T-cell (primary cell): Measurements from ENCODE around the gene ALDOB. TPM values are rescaled to one million over a fixed set of nuclear protein-coding genes. Genes with fewer than 3 reads are reported as not detected.

Experiments
- ATAC-seq, 4 experiments: fragments of 200-7000 bp in 3 of 4; fragments of 150-1000 bp in 1 of 4; cut with Tn5 transposase; replicated peaks in 1 of 4; 1 replicate in 3 of 4; 2 replicates in 1 of 4; pipeline ENCODE4 v1.10.0; 2021; ENCODE audit warnings: moderate library complexity in 3 of 4, mild to moderate bottlenecking in 2 of 4, moderate number of reproducible peaks in 1 of 4
- CTCF ChIA-PET, 2 donors: fragments of 300-600 bp; sonication (Branson Sonifier 250); formaldehyde crosslinking; loops; one replicate each; lab custom pipeline; 2022; ENCODE audit warnings: antibody characterized with exemption in 2 of 2; lab: Charles Lee
- POLR2A ChIA-PET, 2 donors: fragments of 300-600 bp; sonication (Branson Sonifier 250); formaldehyde crosslinking; loops; one replicate each; lab custom pipeline; 2022; ENCODE audit warnings: antibody characterized with exemption in 2 of 2; lab: Charles Lee
- DNase-seq, 35 experiments: peaks; one replicate each; pipeline versions ENCODE4 v3.0.0 to v3.0.0-alpha.2; 2013 to 2023
- H3K27ac ChIP-seq: one replicate; pipeline ENCODE4 v1.5.1; 2013; ENCODE audit warnings: low read length
- H3K27me3 ChIP-seq, 2 experiments: replicated peaks in 1 of 2; 1 replicate in 1 of 2; 2 replicates in 1 of 2; pipeline versions ENCODE4 v1.6.1 to v1.7.0; 2013; ENCODE audit warnings: low read length in 1 of 2, mixed read lengths in 1 of 2; ENCODE audit not compliant: control insufficient read depth in 2 of 2, insufficient read depth in 2 of 2; ENCODE audit errors: extremely low read depth in 1 of 2
- H3K36me3 ChIP-seq, 2 donors: 1 replicate in 1 of 2; 2 replicates in 1 of 2; pipeline versions ENCODE4 v1.6.1 to v1.7.0; 2013; ENCODE audit warnings: low read length in 1 of 2; ENCODE audit not compliant: control insufficient read depth in 2 of 2, insufficient read depth in 1 of 2; ENCODE audit errors: extremely low read depth in 1 of 2
- H3K4me1 ChIP-seq, 2 experiments: 1 replicate in 1 of 2; 2 replicates in 1 of 2; pipeline versions ENCODE4 v1.6.1 to v1.7.0; 2013; ENCODE audit warnings: low read length in 2 of 2, mixed read lengths in 1 of 2; ENCODE audit not compliant: insufficient read depth in 2 of 2, control insufficient read depth in 1 of 2; ENCODE audit errors: extremely low read depth in 1 of 2
- H3K4me3 ChIP-seq, 2 donors: 1 replicate in 1 of 2; 2 replicates in 1 of 2; pipeline versions ENCODE4 v1.5.1 to v1.7.0; 2013; ENCODE audit warnings: mild to moderate bottlenecking in 2 of 2, low read length in 1 of 2, moderate library complexity in 1 of 2; ENCODE audit not compliant: control insufficient read depth in 1 of 2; ENCODE audit errors: extremely low read depth in 1 of 2
- H3K9me3 ChIP-seq: 2 replicates; pipeline ENCODE4 v1.7.0; 2013
- H3K27ac Mint-ChIP-seq, 2 donors: one replicate each; pipeline ENCODE4 v1.8.0; 2020 to 2021; ENCODE audit warnings: mild to moderate bottlenecking in 2 of 2, mixed read lengths in 2 of 2
- H3K27me3 Mint-ChIP-seq, 2 donors: one replicate each; pipeline ENCODE4 v1.8.0; 2021 to 2022; ENCODE audit warnings: mixed read lengths in 2 of 2
- H3K36me3 Mint-ChIP-seq: one replicate; pipeline ENCODE4 v1.8.0; 2021; ENCODE audit warnings: mixed read lengths
- H3K4me1 Mint-ChIP-seq, 3 donors: one replicate each; pipeline ENCODE4 v1.8.0; 2020 to 2022; ENCODE audit warnings: mixed read lengths in 3 of 3, mild to moderate bottlenecking in 1 of 3
- H3K4me3 Mint-ChIP-seq, 3 donors: one replicate each; pipeline ENCODE4 v1.8.0; 2020 to 2022; ENCODE audit warnings: mild to moderate bottlenecking in 3 of 3, mixed read lengths in 3 of 3, moderate library complexity in 3 of 3
- H3K9me3 Mint-ChIP-seq, 3 donors: one replicate each; pipeline ENCODE4 v1.8.0; 2020 to 2022; ENCODE audit warnings: mixed read lengths in 3 of 3
- WGBS: methylation state at CpG from one replicate; pipeline ENCODE4 v1.1.5; 2013; ENCODE audit warnings: missing lambda C conversion rate; ENCODE audit not compliant: insufficient coverage; 5-methylcytosine and 5-hydroxymethylcytosine counted together
- total RNA-seq, 35 experiments: library from RNA in 6 of 35; stranded (reverse) in 6 of 35; fragments of 120-200 nt in 1 of 35; gene quantifications; one replicate each; pipeline versions ENCODE4 v1.2.1 to v1.2.4 and lab custom pipeline; 2013 to 2026

Gene ALDOB
- total RNA-seq, 5 donors from 2014 or later (not counting 1 experiment from before 2014, with no cell fraction given) = 1.3 to 2.1 (median 1.6) TPM; not detected in 2

- ATAC-seq (no peak), DNase-seq (no peak)
- Mint-ChIP-seq H3K36me3 (peaks cover 13% of the 10 kb centered on the region), H3K9me3 (peaks cover 6 to 20% (median 12%) of the 10 kb centered on the region in 3 donors), H3K4me3 (no peak overlapping the region), H3K27ac (no peak overlapping the region), H3K27me3 (peaks cover 4 to 11% of the 10 kb centered on the region in 2 donors), H3K4me1 (no peaks in the 10 kb centered on the region)
- Histone ChIP-seq H3K27me3 (no peaks in the 10 kb centered on the region), H3K4me1 (no peaks in the 10 kb centered on the region), H3K36me3 (no peaks in the 10 kb centered on the region), H3K9me3 (peaks cover 4% of the 10 kb centered on the region), H3K27ac (no peak overlapping the region), H3K4me3 (no peak overlapping the region)
- WGBS = 92% methylated on average over 1 of the region's 2 CpGs
- ChIA-PET CTCF (no interaction called here), POLR2A (no interaction called here)
These were observed 53.7 kb downstream of the ALDOB start for GRCh38 chr9:101381833-101382342.

GRCh38 chr9:101381118-101381517 lies 54.5 kb downstream of the ALDOB start:
- H3K4me3 Mint-ChIP-seq = no peak overlapping the region
- ChIA-PET CTCF (no interaction called here), POLR2A (interaction anchor here in 1 of 2 donors (0.5 kb wide), 1 partner anchor 207 kb away, joined by 4 read pairs; no protein-coding TSS in a partner anchor)
- H3K27ac Mint-ChIP-seq = no peak overlapping the region
- Histone ChIP-seq H3K4me1 (no peaks in the 10 kb centered on the region), H3K27me3 (peaks cover 0 to 4% of the 10 kb centered on the region in 2 experiments), H3K4me3 (no peak overlapping the region), H3K36me3 (no peaks in the 10 kb centered on the region), H3K9me3 (peaks cover 4% of the 10 kb centered on the region), H3K27ac (no peak overlapping the region)
- no peak for DNase-seq
- H3K36me3 Mint-ChIP-seq = peaks cover 14% of the 10 kb centered on the region
- no CpG with 5 or more reads among the region's 3 CpGs for whole genome bisulfite sequencing
- no peak for ATAC-seq
- no peaks in the 10 kb centered on the region for H3K4me1 Mint-ChIP-seq
- peaks cover 6 to 18% of the 10 kb centered on the region in 2 donors for H3K27me3 Mint-ChIP-seq
- peaks cover 6 to 20% (median 12%) of the 10 kb centered on the region in 3 donors for H3K9me3 Mint-ChIP-seq

GRCh38 chr9:101380295-101380694 lies 55.3 kb downstream of the ALDOB start:
- Mint-ChIP-seq H3K27ac (no peak overlapping the region), H3K36me3 (peaks cover 10% of the 10 kb centered on the region), H3K4me3 (no peak overlapping the region), H3K27me3 (peaks cover 10 to 21% of the 10 kb centered on the region in 2 donors), H3K4me1 (no peaks in the 10 kb centered on the region), H3K9me3 (peaks cover 6 to 16% (median 9%) of the 10 kb centered on the region in 3 donors)
- ChIA-PET CTCF (no interaction called here), POLR2A (no interaction called here)
- H3K9me3 ChIP-seq = peaks cover 4% of the 10 kb centered on the region
- DNase-seq (no peak), ATAC-seq (no peak)
- no peak overlapping the region for H3K4me3 ChIP-seq
- H3K4me1 ChIP-seq = no peaks in the 10 kb centered on the region
- H3K27ac ChIP-seq = no peak overlapping the region
- H3K27me3 ChIP-seq = peaks cover 0 to 4% of the 10 kb centered on the region in 2 experiments
- H3K36me3 ChIP-seq = no peaks in the 10 kb centered on the region

DNA sequence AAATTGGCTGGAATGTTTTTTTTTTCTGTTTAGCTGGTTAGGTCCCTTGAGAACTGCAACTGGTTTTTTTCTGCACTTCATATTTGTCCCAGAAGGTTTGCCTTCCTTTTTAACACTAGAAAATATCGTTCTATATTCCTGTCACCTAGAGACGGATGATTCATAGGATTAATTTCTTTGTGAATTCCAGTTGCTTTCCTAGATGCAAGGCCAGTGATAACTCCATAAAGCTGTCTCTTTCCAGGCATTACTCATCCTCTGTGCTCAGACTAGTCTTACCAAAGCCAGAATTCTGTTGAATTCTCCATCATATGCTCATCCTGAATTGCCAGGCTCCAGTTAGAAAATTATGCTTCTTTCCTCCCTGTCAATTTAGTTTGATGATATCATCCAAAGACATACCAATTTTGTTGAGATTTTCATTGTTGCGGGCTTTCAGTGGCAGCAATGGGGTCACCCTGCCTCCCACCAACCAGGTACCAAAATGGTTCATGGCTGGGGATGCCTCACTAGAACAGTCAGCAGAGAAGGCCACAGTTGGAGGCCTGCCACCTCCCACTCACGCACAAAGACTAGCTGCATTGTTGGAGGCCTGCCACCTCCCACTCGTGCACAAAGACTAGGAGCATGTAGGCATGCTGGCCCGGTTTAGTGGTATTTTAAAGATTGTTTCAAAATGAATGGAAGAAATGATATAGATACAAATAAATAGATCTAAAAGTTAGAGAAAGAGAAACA lies 59.3 kb downstream of the ALDOB start:
- peaks cover 17 to 26% of the 10 kb centered on the region in 2 donors for H3K27me3 Mint-ChIP-seq
- Histone ChIP-seq H3K27me3 (peaks cover 3 to 4% of the 10 kb centered on the region in 2 experiments), H3K27ac (no peak overlapping the region), H3K4me3 (no peak overlapping the region), H3K9me3 (no peaks in the 10 kb centered on the region), H3K36me3 (no peaks in the 10 kb centered on the region), H3K4me1 (no peaks in the 10 kb centered on the region)
- H3K4me3 Mint-ChIP-seq = no peak overlapping the region
- POLR2A ChIA-PET = interaction anchor here in 1 of 2 donors (0.7 kb wide), 1 partner anchor 31 kb away, joined by 3 read pairs; no protein-coding TSS in a partner anchor
- no peak for ATAC-seq
- CTCF ChIA-PET = no interaction called here
- no peak overlapping the region for H3K27ac Mint-ChIP-seq
- WGBS = 100% methylated on average over 3 of the region's 6 CpGs
- no peaks in the 10 kb centered on the region for H3K4me1 Mint-ChIP-seq
- DNase-seq = no peak
- peaks cover 5% of the 10 kb centered on the region for H3K36me3 Mint-ChIP-seq
- peaks cover 0 to 7% (median 5%) of the 10 kb centered on the region in 3 donors for H3K9me3 Mint-ChIP-seq

DNA sequence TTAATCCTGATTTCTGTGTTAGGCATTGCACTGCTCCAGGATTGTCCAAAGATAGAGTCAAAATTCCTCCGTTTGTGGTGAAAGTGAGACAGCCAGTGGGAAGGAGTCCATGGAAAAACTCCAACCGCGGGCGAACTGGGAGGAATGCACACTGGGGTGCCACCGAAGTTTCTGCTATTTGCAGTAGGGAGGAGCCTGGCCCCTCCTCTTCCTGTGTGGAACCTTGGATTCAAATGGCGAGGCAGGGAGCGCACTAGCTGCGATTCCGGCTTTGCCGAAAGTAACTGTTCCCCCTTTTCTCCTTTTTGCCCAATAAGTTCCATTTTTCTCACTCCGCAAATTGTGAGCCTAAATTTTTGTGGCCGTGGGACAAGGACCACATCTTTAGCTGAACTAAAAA lies 60.0 kb downstream of the ALDOB start:
- Mint-ChIP-seq H3K4me3 (no peak overlapping the region), H3K9me3 (peaks cover 0 to 7% (median 5%) of the 10 kb centered on the region in 3 donors), H3K4me1 (no peaks in the 10 kb centered on the region), H3K27ac (no peak overlapping the region), H3K27me3 (peaks cover 19 to 30% of the 10 kb centered on the region in 2 donors), H3K36me3 (peaks cover 5% of the 10 kb centered on the region)
- 98% methylated on average over 11 of the region's 12 CpGs for WGBS
- ChIA-PET CTCF (no interaction called here), POLR2A (interaction anchor here in 1 of 2 donors (0.7 kb wide), 1 partner anchor 32 kb away, joined by 3 read pairs; no protein-coding TSS in a partner anchor)
- H3K27ac ChIP-seq = no peak overlapping the region
- no peak for ATAC-seq
- H3K36me3 ChIP-seq = no peaks in the 10 kb centered on the region
- no peaks in the 10 kb centered on the region for H3K9me3 ChIP-seq
- no peak overlapping the region for H3K4me3 ChIP-seq
- no peaks in the 10 kb centered on the region for H3K4me1 ChIP-seq
- no peak for DNase-seq
- H3K27me3 ChIP-seq = peaks cover 3 to 4% of the 10 kb centered on the region in 2 experiments

- Histone ChIP-seq H3K27me3 (peaks cover 3 to 4% of the 10 kb centered on the region in 2 experiments), H3K4me1 (no peaks in the 10 kb centered on the region), H3K9me3 (no peaks in the 10 kb centered on the region), H3K4me3 (no peak overlapping the region), H3K27ac (no peak overlapping the region), H3K36me3 (no peaks in the 10 kb centered on the region)
- no CpG with 5 or more reads among the region's 2 CpGs for WGBS
- Mint-ChIP-seq H3K36me3 (peaks cover 5% of the 10 kb centered on the region), H3K4me3 (no peak overlapping the region), H3K27me3 (peaks cover 19 to 22% of the 10 kb centered on the region in 2 donors), H3K9me3 (peaks cover 0 to 2% (median 0%) of the 10 kb centered on the region in 3 donors), H3K4me1 (no peaks in the 10 kb centered on the region), H3K27ac (no peak overlapping the region)
- ATAC-seq = no peak
- ChIA-PET POLR2A (interaction anchor here in 1 of 2 donors (0.7 kb wide), 2 partner anchors 150 to 204 kb away, joined by 4 to 7 read pairs; no protein-coding TSS in a partner anchor), CTCF (interaction anchor here in 1 of 2 donors (0.7 kb wide), 1 partner anchor 14 kb away, joined by 3 read pairs; no protein-coding TSS in a partner anchor)
- DNase-seq = no peak
These were observed 63.1 kb downstream of the ALDOB start for GRCh38 chr9:101372327-101373118.
